ENCODE results near the gene NFYA.

Gene NFYA

GRCh38 chr6:41122918-41123317, 50.1 kb downstream of the NFYA start:
- Histone ChIP-seq H3K27ac (ENCODE audit: low read depth, low read length) (no peak overlapping the region), H3K4me3 (ENCODE audit: low read length) (no peak overlapping the region), H3K36me3 (ENCODE audit: insufficient read depth, low read length) (0 out of 2 replicates have a peak, but pooled peaks cover 8% of the 10 kb centered on the region), H3K4me1 (ENCODE audit: insufficient read depth, low read length) (no peaks in the 10 kb centered on the region), H3K9ac (ENCODE audit: low read depth, low read length) (no peak overlapping the region), H3K9me3 (ENCODE audit: insufficient read depth, low read depth, low read length) (no peaks in the 10 kb centered on the region), H3K27me3 (ENCODE audit: insufficient read depth, low read length) (no peaks in the 10 kb centered on the region)
- 88% methylated on average over 1 of the region's 1 CpG for WGBS

- Histone ChIP-seq H3K27me3 (ENCODE audit: insufficient read depth, low read length) (no peaks in the 10 kb centered on the region), H3K27ac (ENCODE audit: low read depth, low read length) (no peak overlapping the region), H3K4me3 (ENCODE audit: low read length) (no peak overlapping the region), H3K4me1 (ENCODE audit: insufficient read depth, low read length) (no peaks in the 10 kb centered on the region), H3K9me3 (ENCODE audit: insufficient read depth, low read depth, low read length) (no peaks in the 10 kb centered on the region), H3K9ac (ENCODE audit: low read depth, low read length) (no peak overlapping the region), H3K36me3 (ENCODE audit: insufficient read depth, low read length) (0 out of 2 replicates have a peak, but pooled peaks cover 8% of the 10 kb centered on the region)
- WGBS: 100% methylated on average over 2 of the region's 3 CpGs
These were observed 52.5 kb downstream of the NFYA start for GRCh38 chr6:41125282-41125681.

GRCh38 chr6:41132254-41132653, 59.5 kb downstream of the NFYA start:
- H3K9me3 ChIP-seq (ENCODE audit: insufficient read depth, low read depth, low read length): no peaks in the 10 kb centered on the region
- 92% methylated on average over 2 of the region's 2 CpGs for WGBS
- H3K4me1 ChIP-seq (ENCODE audit: insufficient read depth, low read length): peaks cover 3% of the 10 kb centered on the region; the same call in 1 of the 2 replicates
- no peak overlapping the region for H3K27ac ChIP-seq (ENCODE audit: low read depth, low read length)
- no peak overlapping the region for H3K9ac ChIP-seq (ENCODE audit: low read depth, low read length)
- no peak overlapping the region for H3K4me3 ChIP-seq (ENCODE audit: low read length)
- no peaks in the 10 kb centered on the region; the same call in 1 of the 2 replicates for H3K36me3 ChIP-seq (ENCODE audit: insufficient read depth, low read length)
- H3K27me3 ChIP-seq (ENCODE audit: insufficient read depth, low read length): no peaks in the 10 kb centered on the region

- Histone ChIP-seq H3K36me3 (ENCODE audit: insufficient read depth, low read length) (no peaks in the 10 kb centered on the region; the same call in 1 of the 2 replicates), H3K27ac (ENCODE audit: low read depth, low read length) (no peak overlapping the region), H3K9ac (ENCODE audit: low read depth, low read length) (no peak overlapping the region), H3K4me3 (ENCODE audit: low read length) (no peak overlapping the region), H3K27me3 (ENCODE audit: insufficient read depth, low read length) (no peaks in the 10 kb centered on the region), H3K4me1 (ENCODE audit: insufficient read depth, low read length) (peaks cover 3% of the 10 kb centered on the region), H3K9me3 (ENCODE audit: insufficient read depth, low read depth, low read length) (no peaks in the 10 kb centered on the region)
- 94% methylated on average over 3 of the region's 3 CpGs for WGBS
These were observed 62.5 kb downstream of the NFYA start for GRCh38 chr6:41135062-41135832.

- H3K4me1 ChIP-seq (ENCODE audit: insufficient read depth, low read length): peaks cover 3% of the 10 kb centered on the region
- H3K4me3 ChIP-seq (ENCODE audit: low read length): no peak overlapping the region
- H3K36me3 ChIP-seq (ENCODE audit: insufficient read depth, low read length): no peaks in the 10 kb centered on the region; the same call in 1 of the 2 replicates
- no peak overlapping the region for H3K9ac ChIP-seq (ENCODE audit: low read depth, low read length)
- H3K27me3 ChIP-seq (ENCODE audit: insufficient read depth, low read length): no peaks in the 10 kb centered on the region
- no peaks in the 10 kb centered on the region for H3K9me3 ChIP-seq (ENCODE audit: insufficient read depth, low read depth, low read length)
- H3K27ac ChIP-seq (ENCODE audit: low read depth, low read length): no peak overlapping the region
These were observed 64.1 kb downstream of the NFYA start for GRCh38 chr6:41136911-41137310.

GRCh38 chr6:41147917-41148316, 75.1 kb downstream of the NFYA start:
- Histone ChIP-seq H3K4me3 (ENCODE audit: low read length) (no peak overlapping the region), H3K9me3 (ENCODE audit: insufficient read depth, low read depth, low read length) (no peaks in the 10 kb centered on the region), H3K27me3 (ENCODE audit: insufficient read depth, low read length) (no peaks in the 10 kb centered on the region), H3K36me3 (ENCODE audit: insufficient read depth, low read length) (no peaks in the 10 kb centered on the region), H3K27ac (ENCODE audit: low read depth, low read length) (no peak overlapping the region), H3K9ac (ENCODE audit: low read depth, low read length) (no peak overlapping the region), H3K4me1 (ENCODE audit: insufficient read depth, low read length) (no peaks in the 10 kb centered on the region)
- 88% methylated on average over 1 of the region's 1 CpG for WGBS

Measured in HUES64 (cell line).